Spinal cord (tissue), 10 donors: ENCODE measurements around the gene POU2F1. TPM values are rescaled to one million over a fixed set of nuclear protein-coding genes. Genes with fewer than 3 reads are reported as not detected.

Source experiments
- DNase-seq, 6 donors: peaks; one replicate each; pipeline versions ENCODE4 v3.0.0 to v3.0.0-alpha.2; 2013 to 2015; ENCODE audit warnings: low spot score in 6 of 6, low read depth in 4 of 6
- H3K27ac ChIP-seq: one replicate; pipeline ENCODE4 v1.5.1; 2013; ENCODE audit warnings: low read depth, low read length, control low read depth
- H3K27me3 ChIP-seq: one replicate; pipeline ENCODE4 v1.6.1; 2013; ENCODE audit warnings: low read length; ENCODE audit not compliant: control insufficient read depth, insufficient read depth
- H3K36me3 ChIP-seq: one replicate; pipeline ENCODE4 v1.6.1; 2013; ENCODE audit warnings: low read length; ENCODE audit not compliant: control insufficient read depth, insufficient read depth
- H3K4me1 ChIP-seq: one replicate; pipeline ENCODE4 v1.6.1; 2013; ENCODE audit warnings: low read length; ENCODE audit not compliant: control insufficient read depth, insufficient read depth
- H3K4me3 ChIP-seq: one replicate; pipeline ENCODE4 v1.5.1; 2013; ENCODE audit warnings: low read depth, low read length, control low read depth
- H3K9me3 ChIP-seq: one replicate; pipeline ENCODE4 v1.6.1; 2013; ENCODE audit warnings: low read length; ENCODE audit not compliant: control insufficient read depth, insufficient read depth
- WGBS: methylation state at CpG from one replicate; pipeline ENCODE4 v1.1.5; 2013; ENCODE audit warnings: missing lambda C conversion rate; ENCODE audit not compliant: insufficient coverage; 5-methylcytosine and 5-hydroxymethylcytosine counted together
- polyA plus RNA-seq, 2 donors: library from polyadenylated mRNA; unstranded; fragments of 120-200 nt; gene quantifications; one replicate each; pipeline ENCODE4 v1.2.1, GENCODE V29; 2013; ENCODE audit not compliant: insufficient read length in 2 of 2
- total RNA-seq, 2 donors: library from RNA; depleted of rRNA in 1 of 2; stranded (reverse); fragments of 120-200 nt in 1 of 2; fragments of >200 nt in 1 of 2; gene quantifications; one replicate each; pipeline versions ENCODE4 v1.2.3 to v1.2.4, GENCODE V29; 2013 to 2014
- donor health status: healthy.

POU2F1 gene
- total and polyA plus RNA-seq, 4 donors, result 14.2 to 28.8 (median 17.3) TPM

- Histone ChIP-seq H3K27me3 (no peaks in the 10 kb centered on the region), H3K4me3 (no peak overlapping the region), H3K27ac (no peak overlapping the region), H3K4me1 (no peaks in the 10 kb centered on the region), H3K9me3 (no peaks in the 10 kb centered on the region), H3K36me3 (no peaks in the 10 kb centered on the region)
- WGBS, result no CpG with 5 or more reads among the region's 2 CpGs
- peak in 2 of 6 donors; percentile 28 to 35 for DNase-seq
These were observed 144.1 kb downstream of the POU2F1 start for GRCh38 chr1:167364826-167365225.

- Histone ChIP-seq H3K4me3 (no peak overlapping the region), H3K4me1 (no peaks in the 10 kb centered on the region), H3K27ac (no peak overlapping the region), H3K9me3 (no peaks in the 10 kb centered on the region), H3K27me3 (no peaks in the 10 kb centered on the region), H3K36me3 (no peaks in the 10 kb centered on the region)
- 93% methylated on average over 2 of the region's 2 CpGs for WGBS
- DNase-seq, result no peak
These were observed 144.7 kb downstream of the POU2F1 start for GRCh38 chr1:167365360-167365759.

GRCh38 chr1:167367705-167368104 is 147.0 kb downstream of the POU2F1 start:
- peak in 1 of 6 donors; percentile 24 for DNase-seq
- H3K27ac ChIP-seq, result no peak overlapping the region
- no peaks in the 10 kb centered on the region for H3K9me3 ChIP-seq
- WGBS, result 81% methylated on average over 3 of the region's 4 CpGs
- peaks cover 3% of the 10 kb centered on the region for H3K4me1 ChIP-seq
- no peak overlapping the region for H3K4me3 ChIP-seq
- no peaks in the 10 kb centered on the region for H3K36me3 ChIP-seq
- no peaks in the 10 kb centered on the region for H3K27me3 ChIP-seq

- no peaks in the 10 kb centered on the region for H3K27me3 ChIP-seq
- H3K4me3 ChIP-seq, result no peak overlapping the region
These were observed 148.5 kb downstream of the POU2F1 start for GRCh38 chr1:167369175-167369574.

GRCh38 chr1:167369933-167370332 is 149.2 kb downstream of the POU2F1 start:
- peaks cover 6% of the 10 kb centered on the region for H3K4me1 ChIP-seq
- no peak overlapping the region for H3K4me3 ChIP-seq
- H3K27me3 ChIP-seq, result no peaks in the 10 kb centered on the region
- WGBS, result no CpG with 5 or more reads among the region's 4 CpGs
- DNase-seq, result no peak
- peaks cover 3% of the 10 kb centered on the region for H3K36me3 ChIP-seq
- no peak overlapping the region for H3K27ac ChIP-seq
- no peaks in the 10 kb centered on the region for H3K9me3 ChIP-seq

More at GRCh38 chr1:167369175-167369574, 148.5 kb downstream of the POU2F1 start:
- Histone ChIP-seq H3K4me1 (peaks cover 6% of the 10 kb centered on the region), H3K27ac (no peak overlapping the region), H3K36me3 (peaks cover 3% of the 10 kb centered on the region), H3K9me3 (no peaks in the 10 kb centered on the region)
- DNase-seq, result peak in 1 of 6 donors; percentile 15

- H3K4me3 ChIP-seq, result no peak overlapping the region
- H3K36me3 ChIP-seq, result peaks cover 3% of the 10 kb centered on the region
- no peaks in the 10 kb centered on the region for H3K27me3 ChIP-seq
- no peaks in the 10 kb centered on the region for H3K9me3 ChIP-seq
- H3K27ac ChIP-seq, result no peak overlapping the region
- DNase-seq, result peak in 5 of 6 donors; percentile 51 to 95 (median 61)
- 30% methylated on average over 4 of the region's 4 CpGs for WGBS
- H3K4me1 ChIP-seq, result peaks cover 6% of the 10 kb centered on the region
These were observed 150.3 kb downstream of the POU2F1 start for GRCh38 chr1:167371030-167371429.

- H3K9me3 ChIP-seq, result no peaks in the 10 kb centered on the region
- H3K4me3 ChIP-seq, result no peak overlapping the region
- WGBS, result 60% methylated on average over 1 of the region's 1 CpG
- H3K27ac ChIP-seq, result no peak overlapping the region
- H3K4me1 ChIP-seq, result peaks cover 6% of the 10 kb centered on the region
- no peaks in the 10 kb centered on the region for H3K27me3 ChIP-seq
- H3K36me3 ChIP-seq, result peaks cover 3% of the 10 kb centered on the region
- DNase-seq, result peak in 1 of 6 donors; percentile 12
These were observed 152.7 kb downstream of the POU2F1 start for GRCh38 chr1:167373398-167373797.

- peaks cover 3% of the 10 kb centered on the region for H3K36me3 ChIP-seq
- no peaks in the 10 kb centered on the region for H3K27me3 ChIP-seq
- no peak for DNase-seq
- 95% methylated on average over 2 of the region's 6 CpGs for WGBS
- peaks cover 6% of the 10 kb centered on the region for H3K4me1 ChIP-seq
- H3K9me3 ChIP-seq, result no peaks in the 10 kb centered on the region
- H3K4me3 ChIP-seq, result no peak overlapping the region
- H3K27ac ChIP-seq, result no peak overlapping the region
These were observed 153.3 kb downstream of the POU2F1 start for GRCh38 chr1:167373986-167374385.

- no peak overlapping the region for H3K27ac ChIP-seq
- no peaks in the 10 kb centered on the region for H3K9me3 ChIP-seq
- H3K36me3 ChIP-seq, result peaks cover 3% of the 10 kb centered on the region
- H3K4me3 ChIP-seq, result no peak overlapping the region
- no peak for DNase-seq
- H3K27me3 ChIP-seq, result no peaks in the 10 kb centered on the region
- H3K4me1 ChIP-seq, result peaks cover 6% of the 10 kb centered on the region
- WGBS, result 90% methylated on average over 2 of the region's 5 CpGs
These were observed 155.3 kb downstream of the POU2F1 start for GRCh38 chr1:167375949-167376348.

- Histone ChIP-seq H3K9me3 (no peaks in the 10 kb centered on the region), H3K27me3 (no peaks in the 10 kb centered on the region), H3K4me3 (no peak overlapping the region), H3K36me3 (peaks cover 15% of the 10 kb centered on the region), H3K4me1 (no peaks in the 10 kb centered on the region), H3K27ac (no peak overlapping the region)
- DNase-seq, result peak in 1 of 6 donors; percentile 7
- 96% methylated on average over 3 of the region's 7 CpGs for WGBS
These were observed 166.7 kb downstream of the POU2F1 start for GRCh38 chr1:167387251-167387910.
